Mucosa of descending colon (tissue), 3 donors: ENCODE measurements around the gene MREG. TPM values are rescaled to one million over a fixed set of nuclear protein-coding genes. Genes with fewer than 3 reads are reported as not detected.
A peak's percentile ranks its signal among the peaks of the same experiment; 100 is the strongest.

Experiments used
- ATAC-seq: fragments of 200-7000 bp; cut with Tn5 transposase; one replicate; pipeline ENCODE4 v1.9.1; 2020; ENCODE audit warnings: mild to moderate bottlenecking, moderate library complexity
- DNase-seq, 3 donors: peaks; one replicate each; pipeline ENCODE4 v3.0.0-alpha.2; 2020
- H3K36me3 ChIP-seq: fragments of 200-600 bp; one replicate; pipeline ENCODE4 v1.8.0; 2021; ENCODE audit warnings: low read depth, mild to moderate bottlenecking
- H3K4me1 ChIP-seq: fragments of 200-600 bp; one replicate; pipeline ENCODE4 v1.8.0; 2021; ENCODE audit warnings: low read depth, mild to moderate bottlenecking
- H3K4me3 ChIP-seq: fragments of 200-600 bp; one replicate; pipeline ENCODE4 v1.8.0; 2021; ENCODE audit warnings: mild to moderate bottlenecking
- H3K9me3 ChIP-seq: fragments of 200-600 bp; one replicate; pipeline ENCODE4 v1.8.0; 2021; ENCODE audit warnings: mild to moderate bottlenecking
- CTCF ChIP-seq: fragments of 200-600 bp; IDR thresholded peaks from one replicate; pipeline ENCODE4 v1.8.0; 2022; ENCODE audit warnings: antibody characterized with exemption, mild to moderate bottlenecking
- intact Hi-C, 2 donors: fragments of 100-400 bp; cut with DNase I in 1 of 2; cut with micrococcal nuclease in 1 of 2; formaldehyde crosslinking; loops; one replicate each; pipeline versions ENCODE4 v1.11.0 to v1.11.1; 2022; cut with DNase I, micrococcal nuclease
- total RNA-seq, 3 donors: library from RNA; stranded (reverse); fragmentation: NEBNext Ultra II Directional in 2 of 3; extraction: Animal tissue kit (Norgen Biotek cat#: 25700) in 2 of 3; gene quantifications; one replicate each; pipeline versions ENCODE4 v1.2.1 to v1.2.4, GENCODE V29; 2021 to 2023
- donor health status: DM: no; HTN: no; CAD: no; lungs with moderate emphysema.
- donor health status: DM: no; HTN: no; CAD: no.
- donor health status: DM: no; HTN: yes; CAD: no.

MREG gene
- total RNA-seq, 3 donors from 2014 or later: 5.7 to 10.9 (median 8.5) TPM

- Histone ChIP-seq H3K4me1 (no peaks in the 10 kb centered on the region), H3K4me3 (no peak overlapping the region), H3K9me3 (no peaks in the 10 kb centered on the region), H3K36me3 (no peaks in the 10 kb centered on the region)
- DNase-seq (peak in 1 of 3 donors; percentile 6), ATAC-seq (peak; percentile 26)
- no peak for TF ChIP-seq CTCF
- intact Hi-C loops: no loop called here
Observed at GRCh38 chr2:216006164-216006663, 7.1 kb downstream of the MREG start.

- intact Hi-C loops: no loop called here
- Histone ChIP-seq H3K9me3 (no peaks in the 10 kb centered on the region), H3K4me3 (no peak overlapping the region), H3K36me3 (no peaks in the 10 kb centered on the region), H3K4me1 (no peaks in the 10 kb centered on the region)
- DNase-seq (no peak), ATAC-seq (no peak)
- TF ChIP-seq CTCF: no peak
Observed at GRCh38 chr2:216004697-216005283, 8.6 kb downstream of the MREG start.

- no peaks in the 10 kb centered on the region for H3K9me3 ChIP-seq
- intact Hi-C loops: no loop called here
- TF ChIP-seq CTCF: no peak
- no peak overlapping the region for H3K4me3 ChIP-seq
- no peaks in the 10 kb centered on the region for H3K36me3 ChIP-seq
- ATAC-seq (no peak), DNase-seq (no peak)
- no peaks in the 10 kb centered on the region for H3K4me1 ChIP-seq
Observed at GRCh38 chr2:216003876-216004696, 9.3 kb downstream of the MREG start.

- no peak for TF ChIP-seq CTCF
- no peak for ATAC-seq
Observed at GRCh38 chr2:216002693-216003092, 10.7 kb downstream of the MREG start.

GRCh38 chr2:216002101-216002678 lies 11.2 kb downstream of the MREG start:
- DNase-seq: no peak
- Histone ChIP-seq H3K4me1 (no peaks in the 10 kb centered on the region), H3K9me3 (no peaks in the 10 kb centered on the region), H3K4me3 (no peak overlapping the region), H3K36me3 (no peaks in the 10 kb centered on the region)
- TF ChIP-seq CTCF: no peak
- ATAC-seq: peak; percentile 31
- intact Hi-C loops: no loop called here

More at GRCh38 chr2:216002693-216003092, 10.7 kb downstream of the MREG start:
- intact Hi-C loops: no loop called here
- Histone ChIP-seq H3K9me3 (no peaks in the 10 kb centered on the region), H3K36me3 (no peaks in the 10 kb centered on the region), H3K4me3 (no peak overlapping the region), H3K4me1 (no peaks in the 10 kb centered on the region)
- no peak for DNase-seq
